CD4-positive, alpha-beta T cell treated with Interleukin-15 for 1 hour (primary cell): ENCODE data around the gene GSX2.
"Not testable (repeated sequence)": the region's sequence is repeated elsewhere in the genome, so short reads cannot be mapped to it uniquely, and the experiment has no call there.

ENCODE experiments used
- DNase-seq: peaks from one replicate; pipeline ENCODE4 v3.0.0-alpha.2; 2020

The GSX2 gene

GRCh38 chr4:54099748-54100574 is at the start of gene GSX2:
GSX2 (plus strand) TSS chr4:54100163; CDS start chr4:54100345, 182 bp downstream.
- DNase-seq = no peak

DNA sequence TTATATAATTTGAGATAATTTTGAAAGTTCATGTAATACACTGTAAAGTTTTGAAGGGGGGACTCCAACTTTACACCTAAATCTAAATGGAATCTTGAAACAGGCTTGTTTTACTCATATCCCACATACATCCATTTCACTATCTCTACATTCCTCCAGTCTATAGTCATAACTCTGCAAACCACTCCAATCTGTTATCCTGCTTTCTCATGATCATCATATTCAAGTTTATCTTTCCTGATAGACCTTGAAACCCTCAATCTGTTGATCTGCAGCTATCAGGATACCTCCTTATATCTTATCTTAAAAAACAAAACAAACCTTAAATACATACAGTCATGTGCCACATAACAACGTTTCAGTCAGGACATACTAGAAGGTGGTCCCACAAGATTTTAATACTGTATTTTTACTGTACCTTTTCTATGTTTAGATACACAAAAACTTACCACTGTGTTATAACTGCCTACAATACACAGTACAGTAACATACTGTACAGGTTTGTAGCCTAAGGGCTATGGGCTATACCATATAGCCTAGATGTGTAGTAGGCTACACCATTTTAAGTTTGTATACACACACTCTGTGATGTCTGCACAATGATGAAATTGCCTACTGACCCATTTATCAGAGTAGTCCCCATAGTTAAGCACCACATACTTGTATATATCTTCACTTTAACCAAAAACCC is 49.6 kb upstream of the GSX2 start:
- no peak for DNase-seq

GRCh38 chr4:54053322-54053721 is 46.6 kb upstream of the GSX2 start:
- not testable (repeated sequence) for DNase-seq

- no peak for DNase-seq
These were observed 45.5 kb upstream of the GSX2 start for GRCh38 chr4:54054501-54054900.

- DNase-seq = no peak
These were observed 44.5 kb upstream of the GSX2 start for GRCh38 chr4:54055494-54055893.

DNA sequence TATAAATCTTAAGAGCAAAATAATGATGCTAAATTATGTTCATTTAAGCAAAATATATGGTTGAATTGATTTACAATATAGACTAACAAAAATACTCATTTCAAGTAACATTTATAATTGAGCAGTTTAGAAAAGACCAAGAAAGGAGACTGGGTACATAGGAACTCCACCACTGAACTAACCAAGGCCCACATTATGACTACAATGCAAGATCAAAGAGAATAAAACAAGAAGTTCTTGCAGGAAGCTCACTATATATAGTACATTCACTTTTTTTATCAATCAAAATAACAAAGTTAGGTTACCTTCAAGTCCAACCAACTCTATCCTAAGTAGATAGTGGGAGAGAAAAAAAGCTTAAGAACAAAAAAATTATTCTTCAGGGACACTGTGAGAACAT is 43.6 kb upstream of the GSX2 start:
- no peak for DNase-seq

DNA sequence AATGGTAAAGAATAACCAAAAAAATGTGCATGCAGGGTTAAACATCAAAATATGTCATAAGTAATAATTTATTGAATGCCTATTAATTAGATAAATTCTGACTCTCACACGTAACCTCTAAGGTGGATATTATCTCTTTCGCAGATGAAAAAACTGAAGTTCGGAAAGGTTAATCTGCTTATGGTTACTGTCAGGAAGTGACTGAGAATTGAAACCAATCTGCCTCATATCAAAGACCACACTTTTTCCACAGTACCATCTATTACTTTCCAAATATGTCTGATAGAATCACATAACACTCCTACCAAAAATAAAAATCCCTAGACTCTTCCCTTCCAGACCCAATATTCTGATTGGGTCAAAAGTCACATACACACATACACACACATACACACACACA is 41.8 kb upstream of the GSX2 start:
- DNase-seq = no peak

DNA sequence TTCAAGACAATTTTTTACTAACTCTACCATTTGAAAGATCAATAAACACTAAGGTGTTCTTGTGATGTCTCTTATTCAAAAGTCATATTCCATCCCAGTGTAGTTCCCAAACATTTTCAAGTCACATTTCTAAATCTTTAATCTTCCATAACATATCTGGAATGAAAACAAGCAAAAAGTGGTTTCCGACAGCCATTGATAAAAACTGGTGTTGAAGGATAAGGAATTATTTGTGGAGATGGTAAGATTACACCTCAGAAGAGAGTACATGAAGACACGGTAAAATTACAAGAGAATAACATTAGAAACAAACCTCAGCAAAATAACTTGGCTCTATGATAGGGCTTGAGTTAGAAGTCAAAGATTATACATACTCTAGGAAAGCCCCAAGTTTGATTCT is 39.8 kb upstream of the GSX2 start:
- no peak for DNase-seq

GRCh38 chr4:54061067-54061466 is 38.9 kb upstream of the GSX2 start:
- DNase-seq = no peak

DNA sequence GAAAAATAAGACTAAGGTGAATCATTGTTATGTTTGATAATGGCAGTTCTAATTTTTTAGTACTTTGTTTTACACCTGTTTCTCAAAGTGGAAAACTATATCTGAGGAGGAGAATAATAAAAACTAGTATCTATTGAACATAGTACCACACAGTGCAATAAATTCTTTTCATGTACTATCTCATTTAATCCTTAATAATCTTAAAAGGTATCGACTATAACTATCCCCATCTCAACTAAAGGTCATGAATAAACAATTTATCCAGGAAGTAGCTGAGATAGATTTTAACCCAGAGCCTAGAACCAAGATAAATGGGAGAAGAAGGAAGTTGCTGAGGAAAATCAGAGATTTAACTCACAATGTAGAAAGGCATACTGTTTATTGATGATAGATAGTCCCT is 38.1 kb upstream of the GSX2 start:
- no peak for DNase-seq

DNA sequence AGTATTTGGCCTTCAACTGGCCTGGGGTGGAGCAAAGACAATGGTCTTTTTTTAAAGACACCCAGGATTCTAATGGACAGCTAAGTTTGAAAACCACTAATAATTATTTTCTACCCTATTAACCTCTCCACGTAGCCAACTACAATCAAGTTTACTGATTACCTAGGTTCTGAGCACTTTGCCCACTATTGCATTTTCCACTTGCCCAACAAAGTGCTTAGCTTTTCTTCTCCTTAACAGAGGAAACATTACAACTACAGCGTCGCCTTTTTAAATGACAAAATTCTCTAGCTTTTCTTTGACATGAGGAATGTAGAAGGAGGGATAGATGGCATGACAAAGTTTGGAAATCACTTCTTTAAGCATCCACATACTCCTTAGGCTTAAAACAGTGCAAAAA is 37.6 kb upstream of the GSX2 start:
- DNase-seq = no peak

GRCh38 chr4:54063229-54063628 is 36.7 kb upstream of the GSX2 start:
- DNase-seq = no peak

DNA sequence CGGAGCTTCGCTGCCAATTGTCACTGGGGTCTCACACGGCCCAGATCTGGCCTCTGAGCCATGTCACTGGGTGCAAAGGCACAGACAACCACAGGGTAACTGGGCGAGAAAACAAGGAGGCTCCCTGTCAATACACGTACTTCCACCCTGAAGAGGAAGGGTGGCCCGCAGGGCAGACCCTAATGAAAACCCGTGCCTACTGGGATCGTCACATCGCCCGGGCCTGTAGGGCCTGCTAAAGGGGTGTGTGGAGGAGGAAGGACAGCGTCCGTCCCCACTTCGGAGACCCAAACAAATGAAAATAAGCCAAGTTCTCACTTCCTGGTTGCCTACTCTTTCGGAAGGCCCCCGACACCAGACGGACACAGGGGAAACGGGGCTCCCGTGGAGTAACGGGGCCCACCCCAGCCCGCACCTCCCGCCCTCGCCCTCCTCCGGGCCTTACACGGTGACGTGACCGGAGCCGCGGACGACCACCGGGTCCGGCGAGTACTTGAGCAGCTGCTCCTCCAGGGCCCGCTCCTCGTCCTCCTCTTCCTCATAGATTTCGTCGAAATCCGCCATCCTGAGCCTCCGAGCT is 36.1 kb upstream of the GSX2 start:
- DNase-seq = peak; percentile 45

DNA sequence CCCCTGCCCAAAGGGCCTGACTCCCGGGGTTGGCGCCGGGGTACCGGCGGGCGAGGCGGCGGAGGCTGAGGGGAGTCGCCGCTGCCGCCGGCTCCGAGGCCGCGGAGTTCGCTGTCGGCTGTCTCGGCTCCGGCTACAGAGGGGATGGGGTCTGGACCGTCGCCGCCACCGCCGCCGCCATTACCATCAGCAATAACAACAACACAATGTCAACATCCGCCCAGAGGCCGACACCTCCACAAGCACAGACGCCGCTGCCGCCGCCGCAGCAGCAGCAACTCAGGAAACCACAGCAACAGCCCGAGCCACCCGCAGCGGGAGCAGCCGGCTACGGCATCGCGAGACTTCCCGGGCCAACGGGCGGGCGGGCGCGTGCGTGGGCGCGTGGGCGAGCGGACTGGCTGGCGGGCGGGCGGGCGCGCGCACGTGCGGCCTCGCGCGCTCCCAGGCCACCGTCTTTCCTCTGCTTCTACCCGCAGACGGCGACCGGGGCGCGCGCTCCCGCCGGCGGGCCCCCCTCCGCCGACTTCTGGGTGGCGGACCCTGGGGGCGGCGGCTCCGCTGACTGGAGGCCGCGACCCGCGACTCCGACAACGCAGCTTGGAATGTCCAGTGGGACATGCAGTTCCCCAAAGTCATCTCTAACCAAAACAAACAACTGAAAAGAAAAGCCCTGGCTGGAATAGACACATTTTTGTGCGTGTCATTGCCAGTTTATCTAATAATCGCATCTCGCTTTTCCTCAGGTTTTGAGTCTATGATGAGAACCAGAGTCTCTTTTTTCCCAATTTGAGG is 35.4 kb upstream of the GSX2 start, which contains the start of gene CHIC2:
TSS of gene CHIC2 (minus strand) at position 289 of the 795 bp plus-strand sequence. CDS start 305 bp downstream, outside the sequence.
- DNase-seq = peak; percentile 98

DNA sequence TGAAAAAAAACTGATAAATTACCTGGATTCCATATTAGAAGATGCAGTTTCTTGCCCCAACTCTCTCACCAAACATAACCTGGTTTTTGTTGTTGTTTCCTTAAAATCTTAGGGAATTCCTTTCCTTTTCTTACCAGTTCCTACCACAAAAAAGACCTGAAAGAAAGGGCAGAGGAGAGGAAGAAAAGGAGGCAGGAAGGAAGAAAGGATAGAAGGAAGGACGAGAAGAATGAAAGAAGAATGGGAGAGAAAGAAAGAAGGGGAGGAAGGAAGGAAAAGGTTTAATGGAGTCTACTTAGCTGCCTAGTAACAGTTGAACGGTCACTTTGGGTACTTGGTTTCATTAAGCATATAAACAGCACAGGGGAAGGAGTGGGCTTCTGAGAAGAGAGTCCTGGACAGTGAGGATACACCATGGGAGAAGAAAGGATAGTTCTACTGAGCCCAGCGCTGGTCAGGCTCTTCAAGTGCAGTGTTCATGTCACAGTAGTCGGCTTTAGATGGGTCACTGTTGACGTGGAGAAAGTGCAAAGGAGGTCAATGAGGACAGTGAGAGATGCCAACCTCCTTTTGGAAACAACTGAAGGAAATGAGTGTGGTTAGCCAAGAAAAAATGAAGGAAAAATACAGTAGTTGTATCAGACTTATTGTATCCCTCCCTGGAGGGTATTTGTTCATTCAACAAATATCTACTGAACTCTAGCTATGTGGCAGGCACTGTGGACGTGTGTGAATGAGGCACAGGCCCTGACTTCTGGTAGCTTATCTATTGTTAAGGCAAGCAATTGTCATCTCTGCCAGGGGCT is 34.5 kb upstream of the GSX2 start:
- no peak for DNase-seq

- DNase-seq = no peak
These were observed 33.9 kb upstream of the GSX2 start for GRCh38 chr4:54066088-54066415.

DNA sequence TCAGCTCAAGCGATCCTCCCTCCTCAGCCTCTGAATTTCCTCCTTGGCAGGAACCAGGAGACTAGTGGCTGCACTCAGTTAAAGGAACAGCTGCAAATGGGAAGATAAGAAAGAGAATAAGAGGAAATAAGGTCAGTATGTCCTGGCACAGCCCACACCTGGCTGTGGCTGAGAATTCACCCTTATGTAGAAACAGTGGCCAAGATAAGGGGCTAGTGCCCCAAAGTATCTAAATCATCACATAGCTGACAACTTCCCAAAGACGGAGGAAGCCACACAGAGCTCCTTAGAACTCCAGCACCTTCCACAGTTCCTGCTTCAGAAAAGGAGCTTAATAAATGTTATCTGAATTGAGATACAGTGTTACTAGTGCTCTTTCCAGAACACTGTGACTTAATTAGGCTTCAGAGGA is 33.2 kb upstream of the GSX2 start:
- DNase-seq = no peak

DNA sequence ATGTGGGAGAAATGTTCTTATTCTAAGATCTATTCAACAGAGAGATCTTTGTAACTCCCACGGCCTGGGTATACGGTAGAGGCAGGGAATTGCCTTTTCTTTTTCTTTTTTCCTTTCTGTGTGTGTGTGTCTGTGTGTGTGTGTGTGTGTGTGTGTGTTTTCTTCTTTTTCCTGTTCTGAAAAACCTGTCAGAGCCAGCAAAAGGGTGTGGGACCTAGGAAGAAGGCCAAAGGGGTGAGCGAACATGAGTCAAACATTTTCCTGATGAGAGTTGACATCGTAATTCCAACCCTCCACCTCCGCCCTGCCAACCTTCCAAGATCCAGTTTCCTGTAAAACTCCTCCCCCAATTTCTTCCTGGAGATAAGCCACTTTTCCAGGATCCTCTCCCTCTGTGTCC is 32.8 kb upstream of the GSX2 start:
- no peak for DNase-seq

DNA sequence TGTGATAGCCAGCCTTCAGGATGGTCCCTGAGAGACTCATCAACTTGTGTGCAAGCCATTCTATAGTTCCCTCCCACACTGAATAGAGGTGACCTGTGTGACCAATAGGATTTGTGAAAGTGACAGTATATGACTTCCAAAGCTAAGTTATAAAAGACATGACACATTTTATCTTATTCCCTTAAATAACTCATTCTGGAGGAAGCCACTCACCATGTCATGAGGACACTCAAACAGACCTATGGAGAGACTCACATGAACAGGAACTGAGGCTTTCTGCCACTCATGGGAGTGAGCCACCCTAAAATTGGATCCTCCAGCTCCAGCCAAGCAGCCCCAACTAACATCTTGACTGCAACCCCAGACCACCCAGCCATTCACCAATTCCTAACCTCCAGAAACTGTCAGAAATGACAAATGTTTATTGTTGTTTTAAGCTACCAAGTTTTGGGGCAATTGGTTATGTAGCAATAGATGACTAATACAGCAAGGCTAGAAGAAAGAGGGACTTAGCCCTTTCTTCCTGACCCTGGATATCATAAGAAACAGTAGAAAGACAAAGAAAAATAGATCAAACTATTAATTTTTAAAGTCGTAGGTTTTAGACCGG is 26.6 kb upstream of the GSX2 start:
- DNase-seq = no peak

- no peak for DNase-seq
These were observed 25.6 kb upstream of the GSX2 start for GRCh38 chr4:54074381-54074780.

DNA sequence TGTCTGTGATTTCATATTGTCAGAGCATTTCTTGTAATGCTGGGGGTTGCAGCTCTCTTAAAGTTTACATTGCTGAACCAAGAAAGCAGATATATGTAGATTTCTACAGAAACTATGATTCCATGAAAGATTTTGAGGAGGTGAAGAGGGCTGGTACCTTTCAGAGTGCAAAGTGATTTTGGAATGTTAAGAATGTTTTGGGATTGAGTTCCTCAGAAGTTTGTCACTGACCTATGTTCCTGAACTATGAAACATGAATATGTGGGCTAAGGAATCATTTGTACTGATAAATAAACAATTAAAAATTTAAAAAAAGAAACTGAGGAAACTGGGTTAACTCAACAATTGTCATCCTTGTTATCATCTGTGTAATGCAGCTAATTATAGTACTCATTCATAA is 23.3 kb upstream of the GSX2 start:
- DNase-seq = no peak

DNA sequence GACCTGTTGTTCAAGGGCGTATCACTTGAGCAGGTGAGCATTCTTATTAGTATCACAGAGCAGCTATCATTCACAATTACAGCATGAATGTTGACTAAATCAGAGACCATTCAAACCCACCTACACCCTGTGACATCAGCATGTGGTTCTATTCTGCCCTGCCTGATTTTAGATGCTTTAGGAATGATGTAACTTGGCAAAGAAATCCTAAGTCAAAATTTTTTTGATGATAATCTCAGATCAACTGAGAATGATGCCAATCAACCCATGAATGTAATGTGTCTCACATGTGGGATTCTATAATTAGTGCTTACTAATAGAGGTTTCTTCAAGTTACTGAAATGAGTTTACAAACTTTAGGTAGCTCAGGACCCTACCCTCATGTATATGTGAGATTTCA is 22.2 kb upstream of the GSX2 start:
- DNase-seq = no peak
